Loucy (cell line): Measurements from ENCODE around the gene SHCBP1L.
"Not testable (repeated sequence)": the region's sequence is repeated elsewhere in the genome, so short reads cannot be mapped to it uniquely, and the experiment has no call there.

Source experiments
- H2AFZ ChIP-seq: fragments of 200-600 bp; sonication (generic); 2 replicates; pipeline ENCODE4 v1.6.0; 2016; ENCODE audit warnings: antibody characterized with exemption, mild to moderate bottlenecking, low read length, moderate library complexity
- H3F3A ChIP-seq: fragments of 200-600 bp; 2 replicates; pipeline ENCODE4 v1.6.0; 2016; ENCODE audit warnings: antibody characterized with exemption, low read depth, mild to moderate bottlenecking
- H3K27me3 ChIP-seq: fragments of 200-600 bp; sonication (generic); 2 replicates; pipeline ENCODE4 v1.6.1; 2014; ENCODE audit warnings: low read length, mild to moderate bottlenecking; ENCODE audit not compliant: insufficient read depth, poor library complexity, severe bottlenecking
- H3K36me3 ChIP-seq: fragments of 200-600 bp; sonication (generic); 2 replicates; pipeline ENCODE4 v1.6.1; 2016; ENCODE audit warnings: low read length; ENCODE audit not compliant: insufficient read depth
- H3K4me1 ChIP-seq: fragments of 200-600 bp; sonication (generic); 2 replicates; pipeline ENCODE4 v1.5.1; 2014; ENCODE audit warnings: low read length, mild to moderate bottlenecking; ENCODE audit not compliant: insufficient read depth, poor library complexity, severe bottlenecking
- H3K4me2 ChIP-seq: fragments of 200-600 bp; sonication (generic); 2 replicates; pipeline ENCODE4 v1.6.0; 2014; ENCODE audit warnings: antibody characterized with exemption, low read length, low read depth, mild to moderate bottlenecking; ENCODE audit not compliant: poor library complexity, severe bottlenecking
- H3K4me3 ChIP-seq: fragments of 200-600 bp; sonication (generic); 2 replicates; pipeline ENCODE4 v1.5.1; 2014; ENCODE audit warnings: low read length, mild to moderate bottlenecking, mixed read lengths; ENCODE audit not compliant: poor library complexity, severe bottlenecking
- H3K79me2 ChIP-seq: fragments of 200-600 bp; sonication (generic); 2 replicates; pipeline ENCODE4 v1.6.1; 2014; ENCODE audit warnings: low read length; ENCODE audit not compliant: insufficient read depth
- H3K9ac ChIP-seq: fragments of 200-600 bp; sonication (generic); 2 replicates; pipeline ENCODE4 v1.6.0; 2014; ENCODE audit warnings: mild to moderate bottlenecking, low read depth, low read length, moderate library complexity; ENCODE audit not compliant: poor library complexity, severe bottlenecking
- H3K9me2 ChIP-seq: fragments of 200-600 bp; sonication (generic); replicated peaks from 2 replicates; pipeline ENCODE4 v1.6.1; 2016; ENCODE audit warnings: low read depth, low read length, mixed read lengths
- H3K9me3 ChIP-seq: fragments of 200-600 bp; sonication (generic); 2 replicates; pipeline ENCODE4 v1.6.1; 2014; ENCODE audit warnings: mild to moderate bottlenecking, antibody characterized with exemption, low read length, low read depth; ENCODE audit not compliant: insufficient read depth
- H4K20me1 ChIP-seq: fragments of 200-600 bp; sonication (generic); 2 replicates; pipeline ENCODE4 v1.6.0; 2014; ENCODE audit warnings: antibody characterized with exemption, low read length, mild to moderate bottlenecking; ENCODE audit not compliant: insufficient read depth, poor library complexity, severe bottlenecking
- CTCF ChIP-seq: fragments of 200-600 bp; sonication (generic); conservative IDR thresholded peaks from 2 replicates; pipeline ENCODE4 v1.5.1; 2014; ENCODE audit warnings: mild to moderate bottlenecking, antibody characterized with exemption, low read length
- EZH2phosphoT487 ChIP-seq: fragments of 200-600 bp; IDR thresholded peaks from 2 replicates; pipeline ENCODE4 v1.6.1; 2018; ENCODE audit warnings: antibody characterized with exemption, mild to moderate bottlenecking, moderate library complexity, borderline replicate concordance

The SHCBP1L gene

DNA sequence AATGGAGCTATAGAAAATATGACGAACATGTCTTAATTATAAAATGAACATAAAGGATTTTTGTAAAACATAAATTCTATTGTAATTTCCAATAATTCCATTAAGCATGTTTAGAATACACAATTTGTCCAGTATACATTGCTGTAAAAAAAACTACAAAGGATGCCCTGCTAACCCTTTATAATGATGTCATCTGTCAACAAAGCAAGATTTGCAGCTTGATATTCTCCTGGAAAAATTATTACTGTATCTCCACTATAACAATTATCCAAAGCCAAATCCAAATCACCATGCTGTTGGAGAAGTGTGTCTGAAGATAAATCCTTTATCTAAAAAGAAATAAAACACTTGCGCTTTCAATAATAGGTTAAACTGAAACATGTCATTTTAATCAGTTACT is 47.6 kb downstream of the SHCBP1L start:
- H3K9ac ChIP-seq: no peak overlapping the region
- TF ChIP-seq CTCF (no peak), EZH2phosphoT487 (no peak)
- no peaks in the 10 kb centered on the region for H3K27me3 ChIP-seq
- no peaks in the 10 kb centered on the region for H3K9me3 ChIP-seq
- H3K4me2 ChIP-seq: no peak overlapping the region
- no peaks in the 10 kb centered on the region for H3K36me3 ChIP-seq
- H4K20me1 ChIP-seq: no peaks in the 10 kb centered on the region
- H3K79me2 ChIP-seq: no peaks in the 10 kb centered on the region
- peaks cover 10% of the 10 kb centered on the region for H3K4me1 ChIP-seq
- no peak overlapping the region for H2AFZ ChIP-seq
- no peaks in the 10 kb centered on the region for H3F3A ChIP-seq
- H3K4me3 ChIP-seq: no peak overlapping the region
- no peaks in the 10 kb centered on the region for H3K9me2 ChIP-seq

DNA sequence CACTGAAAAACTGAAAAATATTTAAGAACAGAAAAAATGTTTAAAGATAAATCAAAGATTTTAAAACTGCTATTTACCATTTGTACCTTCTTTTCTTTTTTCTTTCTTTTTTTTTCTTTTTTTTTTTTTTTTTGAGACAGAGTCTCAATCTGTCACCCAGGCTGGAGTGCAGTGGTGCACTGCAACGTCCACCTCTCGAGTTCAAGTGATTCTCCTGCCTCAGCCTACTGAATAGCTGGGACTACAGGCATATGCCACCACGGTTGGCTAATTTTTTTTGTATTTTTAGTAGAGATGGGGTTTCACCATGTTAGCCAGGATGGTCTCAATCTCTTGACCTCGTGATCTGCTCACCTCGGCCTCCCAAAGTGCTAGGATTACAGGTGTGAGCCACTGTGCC is 51.0 kb downstream of the SHCBP1L start:
- not testable (repeated sequence) for H3K4me1 ChIP-seq, H3K9me3 ChIP-seq, H3K4me2 ChIP-seq, H3K79me2 ChIP-seq, H2AFZ ChIP-seq, H3F3A ChIP-seq, H3K9ac ChIP-seq, H3K9me2 ChIP-seq, H3K27me3 ChIP-seq, H3K4me3 ChIP-seq, H4K20me1 ChIP-seq, H3K36me3 ChIP-seq

- H3K9me3 ChIP-seq: no peaks in the 10 kb centered on the region
- H3K36me3 ChIP-seq: no peaks in the 10 kb centered on the region
- H2AFZ ChIP-seq: no peak overlapping the region
- no peaks in the 10 kb centered on the region for H3F3A ChIP-seq
- peaks cover 5% of the 10 kb centered on the region for H3K4me1 ChIP-seq
- H3K9ac ChIP-seq: no peak overlapping the region
- H4K20me1 ChIP-seq: no peaks in the 10 kb centered on the region
- H3K9me2 ChIP-seq: no peaks in the 10 kb centered on the region
- no peaks in the 10 kb centered on the region for H3K27me3 ChIP-seq
- H3K4me3 ChIP-seq: no peak overlapping the region
- no peaks in the 10 kb centered on the region for H3K79me2 ChIP-seq
- no peak for TF ChIP-seq CTCF
- TF ChIP-seq EZH2phosphoT487: no peak
- no peak overlapping the region for H3K4me2 ChIP-seq
Measured at GRCh38 chr1:182897696-182898095, 55.3 kb downstream of the SHCBP1L start.

- no peaks in the 10 kb centered on the region for H3K79me2 ChIP-seq
- H4K20me1 ChIP-seq: no peaks in the 10 kb centered on the region
- H3K4me1 ChIP-seq: peaks cover 28% of the 10 kb centered on the region
- H3F3A ChIP-seq: peaks cover 6% of the 10 kb centered on the region; the same call in 1 of the 2 replicates
- H3K9ac ChIP-seq: no peak overlapping the region
- H3K4me2 ChIP-seq: no peak overlapping the region
- no peaks in the 10 kb centered on the region for H3K9me2 ChIP-seq
- H3K36me3 ChIP-seq: peaks cover 33% of the 10 kb centered on the region
- no peak overlapping the region for H3K4me3 ChIP-seq
- H3K9me3 ChIP-seq: no peaks in the 10 kb centered on the region
- TF ChIP-seq EZH2phosphoT487 (no peak), CTCF (no peak)
- no peak overlapping the region for H2AFZ ChIP-seq
- no peaks in the 10 kb centered on the region for H3K27me3 ChIP-seq
Measured at GRCh38 chr1:182890927-182891610, 61.9 kb downstream of the SHCBP1L start.
